Measurements from ENCODE around the gene MARCKSL1. TPM values are rescaled to one million over a fixed set of nuclear protein-coding genes. Genes with fewer than 3 reads are reported as not detected.

Gene MARCKSL1, protein sequence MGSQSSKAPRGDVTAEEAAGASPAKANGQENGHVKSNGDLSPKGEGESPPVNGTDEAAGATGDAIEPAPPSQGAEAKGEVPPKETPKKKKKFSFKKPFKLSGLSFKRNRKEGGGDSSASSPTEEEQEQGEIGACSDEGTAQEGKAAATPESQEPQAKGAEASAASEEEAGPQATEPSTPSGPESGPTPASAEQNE
- 437 and 455 TPM in 2 replicates for polyA plus RNA-seq (2013)

DNA sequence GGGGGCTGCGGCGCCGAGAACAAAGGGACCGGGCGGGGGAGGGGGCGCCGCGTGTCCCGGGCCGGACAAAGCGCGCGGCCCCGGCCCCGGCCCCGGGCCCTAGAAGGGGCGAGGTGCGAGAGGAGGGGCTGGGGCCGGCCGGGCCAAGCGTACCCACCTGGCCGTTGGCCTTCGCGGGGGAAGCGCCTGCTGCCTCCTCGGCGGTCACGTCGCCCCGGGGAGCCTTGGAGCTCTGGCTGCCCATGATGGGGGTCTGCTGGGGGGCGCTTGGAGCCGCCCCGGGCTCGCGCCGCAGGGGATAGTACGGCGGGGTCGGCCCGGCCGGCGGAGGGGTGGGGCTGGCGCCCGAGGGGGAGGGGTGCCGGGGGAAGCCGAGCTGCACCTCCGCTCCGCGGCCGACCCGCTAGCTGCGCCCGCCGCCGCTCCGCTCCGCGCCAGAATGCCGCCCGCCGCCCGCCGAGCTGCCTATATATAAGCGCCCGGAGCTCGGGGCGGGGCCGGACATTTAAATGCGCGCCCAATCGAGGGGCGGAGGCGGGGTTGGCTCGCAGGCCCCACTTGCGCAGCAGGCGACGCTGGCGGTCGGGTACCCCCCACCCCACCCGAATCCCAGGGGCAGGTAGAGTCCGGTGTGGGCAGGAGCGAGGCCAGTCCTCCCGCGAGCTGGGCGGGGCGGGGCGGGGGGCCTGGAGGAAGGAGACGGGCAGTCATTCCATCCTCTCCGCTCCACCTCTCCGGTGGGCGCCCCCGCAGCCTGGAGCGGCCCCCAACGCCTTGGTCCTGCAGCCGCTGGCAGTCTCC, at the start of gene MARCKSL1:
TSS of gene MARCKSL1 (minus strand) at position 444 of the 801 bp plus-strand sequence. CDS start at position 244, 200 bp downstream.
- Histone ChIP-seq H4K12ac (ENCODE audit: low read depth, low read length) (peak within 1 kb of the TSS; percentile 55), H3K4ac (ENCODE audit: low read depth, low read length) (peak within 1 kb of the TSS; percentile 93), H3K23ac (ENCODE audit: low read length) (no peak within 1 kb of the TSS), H3K79me1 (ENCODE audit: low read length) (peaks cover 33% of the 10 kb centered on the region), H2AFZ (ENCODE audit: insufficient read depth, low read length, poor library complexity) (no peak within 1 kb of the TSS), H2BK5ac (ENCODE audit: low read depth, low read length, poor library complexity) (peak within 1 kb of the TSS; percentile 87), H4K8ac (ENCODE audit: low read depth, low read length) (peak within 1 kb of the TSS; percentile 78), H3K18ac (ENCODE audit: low read length) (peak within 1 kb of the TSS; percentile 91), H3K9ac (ENCODE audit: low read length) (peak within 1 kb of the TSS; percentile 96), H3K27me3 (ENCODE audit: insufficient read depth, low read length) (no peaks in the 10 kb centered on the region), H3K4me1 (ENCODE audit: control insufficient read depth in 1 of 2, insufficient read depth in 2 of 2, low read length in 2 of 2) (peaks cover 59 to 67% of the 10 kb centered on the region in 2 experiments), H3K4me3 (ENCODE audit: low read depth, low read length) (peak within 1 kb of the TSS; percentile 96), H3K4me2 (ENCODE audit: low read length) (peak within 1 kb of the TSS; percentile 76), H3K36me3 (ENCODE audit: control insufficient read depth in 1 of 2, insufficient read depth in 2 of 2, low read length in 2 of 2) (peaks cover 24 to 31% of the 10 kb centered on the region in 2 experiments), H2AK5ac (ENCODE audit: low read length) (peak within 1 kb of the TSS; percentile 83), H2BK120ac (ENCODE audit: insufficient read depth, low read length, poor library complexity) (peak within 1 kb of the TSS; percentile 47), H4K91ac (ENCODE audit: low read depth, low read length) (peak within 1 kb of the TSS; percentile 95), H3K9me3 (ENCODE audit: insufficient read depth, low read depth, low read length) (no peaks in the 10 kb centered on the region), H3K14ac (ENCODE audit: low read length) (peak within 1 kb of the TSS; percentile 97), H3K79me2 (ENCODE audit: control insufficient read depth, insufficient read depth, low read length, poor library complexity) (peaks cover 16% of the 10 kb centered on the region), H3K27ac (ENCODE audit: low read depth, low read length) (peak within 1 kb of the TSS; percentile 73), H2BK12ac (ENCODE audit: low read length) (no peak within 1 kb of the TSS)
- no CpG with 5 or more reads among the region's 95 CpGs for WGBS (ENCODE audit: extremely low coverage, insufficient coverage, insufficient read length)
- peak; percentile 56 to 78 for DNase-seq

DNA sequence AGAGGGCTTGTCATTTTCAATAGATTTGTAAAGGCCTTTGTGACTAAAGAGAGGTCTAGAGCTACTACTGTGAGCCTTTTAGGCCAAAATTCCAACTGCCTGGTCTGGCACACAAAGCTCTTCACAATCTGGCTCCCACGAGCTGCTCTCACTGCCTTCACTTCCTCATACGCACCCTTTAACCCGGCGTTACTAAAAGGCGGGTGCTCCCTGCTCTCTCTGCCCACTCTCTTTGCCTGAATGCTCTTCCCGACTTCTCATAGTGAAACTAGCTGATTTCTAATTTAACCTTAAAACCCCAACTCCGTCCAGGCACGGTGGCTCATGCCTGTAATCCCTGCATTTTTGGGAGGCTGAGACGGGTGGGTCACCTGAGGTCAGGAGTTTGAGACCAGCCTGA, 44.0 kb upstream of the MARCKSL1 start:
- Histone ChIP-seq H3K27ac (ENCODE audit: low read depth, low read length) (no peak overlapping the region), H3K4me2 (ENCODE audit: low read length) (no peak overlapping the region), H3K36me3 (ENCODE audit: control insufficient read depth in 1 of 2, insufficient read depth in 2 of 2, low read length in 2 of 2) (peaks cover 70 to 80% of the 10 kb centered on the region in 2 experiments), H4K12ac (ENCODE audit: low read depth, low read length) (no peak overlapping the region), H3K27me3 (ENCODE audit: insufficient read depth, low read length) (no peaks in the 10 kb centered on the region), H3K18ac (ENCODE audit: low read length) (no peak overlapping the region), H3K9ac (ENCODE audit: low read length) (no peak overlapping the region), H3K79me2 (ENCODE audit: control insufficient read depth, insufficient read depth, low read length, poor library complexity) (no peaks in the 10 kb centered on the region), H4K91ac (ENCODE audit: low read depth, low read length) (no peak overlapping the region), H3K4me1 (ENCODE audit: control insufficient read depth in 1 of 2, insufficient read depth in 2 of 2, low read length in 2 of 2) (no peaks in the 10 kb centered on the region), H2BK12ac (ENCODE audit: low read length) (no peak overlapping the region), H3K4ac (ENCODE audit: low read depth, low read length) (no peak overlapping the region), H3K4me3 (ENCODE audit: low read depth, low read length) (no peak overlapping the region), H2AFZ (ENCODE audit: insufficient read depth, low read length, poor library complexity) (no peak overlapping the region), H2BK120ac (ENCODE audit: insufficient read depth, low read length, poor library complexity) (no peak overlapping the region), H3K14ac (ENCODE audit: low read length) (no peak overlapping the region), H2AK5ac (ENCODE audit: low read length) (no peak overlapping the region), H2BK5ac (ENCODE audit: low read depth, low read length, poor library complexity) (no peak overlapping the region), H3K23ac (ENCODE audit: low read length) (no peak overlapping the region), H3K9me3 (ENCODE audit: insufficient read depth, low read depth, low read length) (no peaks in the 10 kb centered on the region), H4K8ac (ENCODE audit: low read depth, low read length) (no peak overlapping the region), H3K79me1 (ENCODE audit: low read length) (no peaks in the 10 kb centered on the region)
- no CpG with 5 or more reads among the region's 9 CpGs for WGBS (ENCODE audit: extremely low coverage, insufficient coverage, insufficient read length)
- no peak for DNase-seq

DNA sequence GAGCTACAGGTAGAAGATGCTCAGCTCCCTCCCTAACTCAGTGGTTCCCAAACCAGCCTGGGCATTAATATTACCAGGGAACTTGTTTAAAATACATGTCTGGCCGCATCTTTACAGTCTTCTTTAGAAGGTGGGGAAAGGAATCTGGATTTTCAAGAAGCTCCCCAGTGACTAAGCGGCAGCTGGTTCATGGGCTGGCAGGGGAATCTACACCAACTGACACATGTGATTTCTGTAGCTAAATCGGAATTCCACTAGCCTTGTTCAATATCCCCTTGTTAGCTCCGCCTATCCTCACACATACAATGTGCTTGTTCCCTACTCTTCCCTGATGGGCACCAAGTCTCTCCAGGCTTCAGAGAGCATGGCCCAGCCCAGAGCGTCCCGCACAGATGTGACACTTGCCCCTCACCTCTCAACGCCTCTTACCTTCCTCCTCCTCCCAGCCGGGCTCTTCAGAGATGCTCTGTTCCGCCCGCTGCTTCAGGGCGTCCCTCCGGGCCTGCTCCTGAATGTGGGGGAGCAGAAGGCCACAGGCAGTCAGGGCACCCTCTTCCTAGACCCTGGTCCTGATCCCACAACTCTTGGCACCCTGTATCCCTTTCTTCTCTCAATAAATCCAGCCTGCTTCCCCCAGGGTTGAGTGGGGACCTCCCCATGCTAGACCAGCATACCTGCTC, 41.6 kb upstream of the MARCKSL1 start:
- Histone ChIP-seq H2AK5ac (ENCODE audit: low read length) (no peak overlapping the region), H4K12ac (ENCODE audit: low read depth, low read length) (no peak overlapping the region), H3K27ac (ENCODE audit: low read depth, low read length) (no peak overlapping the region), H4K91ac (ENCODE audit: low read depth, low read length) (no peak overlapping the region), H3K27me3 (ENCODE audit: insufficient read depth, low read length) (no peaks in the 10 kb centered on the region), H3K4ac (ENCODE audit: low read depth, low read length) (no peak overlapping the region), H3K23ac (ENCODE audit: low read length) (no peak overlapping the region), H3K9ac (ENCODE audit: low read length) (no peak overlapping the region), H2BK12ac (ENCODE audit: low read length) (no peak overlapping the region), H3K14ac (ENCODE audit: low read length) (no peak overlapping the region), H3K79me1 (ENCODE audit: low read length) (no peaks in the 10 kb centered on the region), H4K8ac (ENCODE audit: low read depth, low read length) (no peak overlapping the region), H2AFZ (ENCODE audit: insufficient read depth, low read length, poor library complexity) (no peak overlapping the region), H3K4me2 (ENCODE audit: low read length) (no peak overlapping the region), H3K79me2 (ENCODE audit: control insufficient read depth, insufficient read depth, low read length, poor library complexity) (no peaks in the 10 kb centered on the region), H2BK5ac (ENCODE audit: low read depth, low read length, poor library complexity) (no peak overlapping the region), H2BK120ac (ENCODE audit: insufficient read depth, low read length, poor library complexity) (no peak overlapping the region), H3K4me3 (ENCODE audit: low read depth, low read length) (no peak overlapping the region), H3K4me1 (ENCODE audit: control insufficient read depth in 1 of 2, insufficient read depth in 2 of 2, low read length in 2 of 2) (no peaks in the 10 kb centered on the region), H3K18ac (ENCODE audit: low read length) (no peak overlapping the region), H3K36me3 (ENCODE audit: control insufficient read depth in 1 of 2, insufficient read depth in 2 of 2, low read length in 2 of 2) (peaks cover 71 to 85% of the 10 kb centered on the region in 2 experiments), H3K9me3 (ENCODE audit: insufficient read depth, low read depth, low read length) (no peaks in the 10 kb centered on the region)
- peak; percentile 32 to 60 for DNase-seq
- WGBS (ENCODE audit: extremely low coverage, insufficient coverage, insufficient read length), result no CpG with 5 or more reads among the region's 12 CpGs

DNA sequence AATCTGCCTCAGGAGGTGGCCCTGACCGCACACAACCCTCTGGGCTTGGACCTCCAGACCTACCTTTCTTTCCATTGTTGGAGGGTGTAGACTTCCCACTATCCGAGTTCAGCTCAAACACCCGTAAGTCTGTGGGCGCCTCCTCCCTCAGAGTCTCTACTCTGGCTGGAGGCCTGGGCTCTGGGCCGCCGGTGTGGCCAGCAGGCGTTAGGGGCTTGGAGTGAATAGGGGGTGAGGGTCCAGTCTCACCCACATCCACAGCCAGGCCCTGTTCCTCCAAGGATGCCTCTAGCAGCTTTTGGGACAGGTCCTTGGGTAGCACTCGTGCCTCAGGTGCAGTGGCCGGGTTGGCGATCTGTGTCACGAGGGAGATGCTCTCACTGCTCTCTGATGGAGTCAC, 40.2 kb upstream of the MARCKSL1 start:
- H3K9me3 ChIP-seq (ENCODE audit: insufficient read depth, low read depth, low read length), result no peaks in the 10 kb centered on the region
- H3K4me1 ChIP-seq (ENCODE audit: control insufficient read depth in 1 of 2, insufficient read depth in 2 of 2, low read length in 2 of 2), result no peaks in the 10 kb centered on the region
- no peak overlapping the region for H3K27ac ChIP-seq (ENCODE audit: low read depth, low read length)
- no peak overlapping the region for H3K18ac ChIP-seq (ENCODE audit: low read length)
- peaks cover 68 to 87% of the 10 kb centered on the region in 2 experiments for H3K36me3 ChIP-seq (ENCODE audit: control insufficient read depth in 1 of 2, insufficient read depth in 2 of 2, low read length in 2 of 2)
- no peak overlapping the region for H3K9ac ChIP-seq (ENCODE audit: low read length)
- no peak overlapping the region for H2BK12ac ChIP-seq (ENCODE audit: low read length)
- WGBS (ENCODE audit: extremely low coverage, insufficient coverage, insufficient read length), result no CpG with 5 or more reads among the region's 11 CpGs
- no peak overlapping the region for H2AFZ ChIP-seq (ENCODE audit: insufficient read depth, low read length, poor library complexity)
- H4K12ac ChIP-seq (ENCODE audit: low read depth, low read length), result no peak overlapping the region
- no peak overlapping the region for H3K4ac ChIP-seq (ENCODE audit: low read depth, low read length)
- no peak overlapping the region for H2BK120ac ChIP-seq (ENCODE audit: insufficient read depth, low read length, poor library complexity)
- no peaks in the 10 kb centered on the region for H3K79me2 ChIP-seq (ENCODE audit: control insufficient read depth, insufficient read depth, low read length, poor library complexity)
- no peaks in the 10 kb centered on the region for H3K27me3 ChIP-seq (ENCODE audit: insufficient read depth, low read length)
- DNase-seq, result no peak
- H2BK5ac ChIP-seq (ENCODE audit: low read depth, low read length, poor library complexity), result no peak overlapping the region
- no peak overlapping the region for H3K14ac ChIP-seq (ENCODE audit: low read length)
- no peak overlapping the region for H4K91ac ChIP-seq (ENCODE audit: low read depth, low read length)
- H3K4me2 ChIP-seq (ENCODE audit: low read length), result no peak overlapping the region
- H2AK5ac ChIP-seq (ENCODE audit: low read length), result no peak overlapping the region
- H3K4me3 ChIP-seq (ENCODE audit: low read depth, low read length), result no peak overlapping the region
- H4K8ac ChIP-seq (ENCODE audit: low read depth, low read length), result no peak overlapping the region
- H3K79me1 ChIP-seq (ENCODE audit: low read length), result no peaks in the 10 kb centered on the region
- H3K23ac ChIP-seq (ENCODE audit: low read length), result no peak overlapping the region
